Adrenal gland (tissue), 5 donors: Measurements from ENCODE around the gene NDUFA8.

Experiments used
- POLR2A ChIP-seq, 2 donors: fragments of 450-650 bp; IDR thresholded peaks; one replicate each; pipeline ENCODE4 v1.6.1; 2017; ENCODE audit warnings: antibody characterized with exemption in 2 of 2, mild to moderate bottlenecking in 2 of 2, moderate library complexity in 1 of 2
- TF ChIP-seq, protein P1 (sequence below), 6 experiments: fragments of 450-650 bp in 4 of 6; fragments of 200-600 bp in 2 of 6; sonication (generic) in 1 of 6; IDR thresholded peaks; 1 replicate in 5 of 6; 2 replicates in 1 of 6; pipeline versions ENCODE4 v1.5.1 to v1.8.0; 2016 to 2021; ENCODE audit warnings: antibody characterized with exemption in 6 of 6, mild to moderate bottlenecking in 2 of 6, moderate library complexity in 1 of 6
- donor health status: DM: no; HTN: no; CAD: no.

DNA sequence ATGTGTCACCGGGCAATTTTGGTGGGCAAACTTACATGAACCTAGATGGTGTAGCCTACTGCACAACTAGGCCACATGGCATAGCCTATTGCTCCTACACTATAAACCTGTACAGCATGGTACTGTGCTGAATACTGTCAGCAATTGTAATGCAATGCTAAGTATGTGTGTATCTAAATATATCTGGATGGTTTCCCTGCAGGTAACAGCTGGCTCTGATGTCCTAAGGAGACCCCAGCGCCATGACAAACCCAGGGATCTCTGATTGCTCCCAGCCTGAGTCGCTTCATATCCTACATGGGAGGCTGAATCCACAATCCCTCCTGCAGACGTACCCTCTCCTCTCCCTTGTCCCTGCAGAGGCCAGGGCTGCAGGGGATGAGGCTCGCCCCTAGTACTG is 39.9 kb downstream of the NDUFA8 start:
- TF ChIP-seq, protein P1, sequence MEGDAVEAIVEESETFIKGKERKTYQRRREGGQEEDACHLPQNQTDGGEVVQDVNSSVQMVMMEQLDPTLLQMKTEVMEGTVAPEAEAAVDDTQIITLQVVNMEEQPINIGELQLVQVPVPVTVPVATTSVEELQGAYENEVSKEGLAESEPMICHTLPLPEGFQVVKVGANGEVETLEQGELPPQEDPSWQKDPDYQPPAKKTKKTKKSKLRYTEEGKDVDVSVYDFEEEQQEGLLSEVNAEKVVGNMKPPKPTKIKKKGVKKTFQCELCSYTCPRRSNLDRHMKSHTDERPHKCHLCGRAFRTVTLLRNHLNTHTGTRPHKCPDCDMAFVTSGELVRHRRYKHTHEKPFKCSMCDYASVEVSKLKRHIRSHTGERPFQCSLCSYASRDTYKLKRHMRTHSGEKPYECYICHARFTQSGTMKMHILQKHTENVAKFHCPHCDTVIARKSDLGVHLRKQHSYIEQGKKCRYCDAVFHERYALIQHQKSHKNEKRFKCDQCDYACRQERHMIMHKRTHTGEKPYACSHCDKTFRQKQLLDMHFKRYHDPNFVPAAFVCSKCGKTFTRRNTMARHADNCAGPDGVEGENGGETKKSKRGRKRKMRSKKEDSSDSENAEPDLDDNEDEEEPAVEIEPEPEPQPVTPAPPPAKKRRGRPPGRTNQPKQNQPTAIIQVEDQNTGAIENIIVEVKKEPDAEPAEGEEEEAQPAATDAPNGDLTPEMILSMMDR (IDR thresholded peaks at IDR 0.05), result no peak
- no peak for TF ChIP-seq POLR2A (IDR thresholded peaks at IDR 0.05)
